Body of pancreas (tissue), 4 donors: ENCODE measurements around the gene MEA1. TPM values are rescaled to one million over a fixed set of nuclear protein-coding genes. Genes with fewer than 3 reads are reported as not detected.

ENCODE experiments used
- ATAC-seq: fragments of 150-250 bp; one replicate; pipeline ENCODE4 v1.9.1; 2016
- DNase-seq, 4 donors: peaks; one replicate each; pipeline ENCODE4 v3.0.0-alpha.2; 2019
- H3K27ac ChIP-seq, 4 donors: fragments of 200-600 bp; sonication (generic); 1 replicate in 3 of 4; 2 replicates in 1 of 4; pipeline versions ENCODE4 v1.5.1 to v1.6.1; 2016 to 2019; ENCODE audit warnings: mild to moderate bottlenecking in 1 of 4, mixed read lengths in 1 of 4, moderate library complexity in 1 of 4
- H3K27me3 ChIP-seq, 2 donors: fragments of 200-600 bp; sonication (generic); one replicate each; pipeline ENCODE4 v1.6.0; 2016; ENCODE audit warnings: mild to moderate bottlenecking in 1 of 2
- H3K36me3 ChIP-seq, 2 donors: fragments of 200-600 bp; sonication (generic); replicated peaks in 1 of 2; 2 replicates each; pipeline ENCODE4 v1.5.1; 2016; ENCODE audit warnings: low read depth in 2 of 2; ENCODE audit not compliant: insufficient read depth in 1 of 2
- H3K4me1 ChIP-seq: fragments of 200-600 bp; sonication (generic); one replicate; pipeline ENCODE4 v1.6.0; 2016
- H3K4me3 ChIP-seq, 2 donors: fragments of 200-600 bp; sonication (generic); 1 replicate in 1 of 2; 2 replicates in 1 of 2; pipeline ENCODE4 v1.5.1; 2016 to 2019
- H3K9me3 ChIP-seq, 3 donors: fragments of 200-600 bp; sonication (generic); 1 replicate in 2 of 3; 2 replicates in 1 of 3; pipeline ENCODE4 v1.5.1; 2016
- CTCF ChIP-seq, 7 experiments: fragments of 450-650 bp in 4 of 7; fragments of 200-600 bp in 3 of 7; sonication (generic) in 3 of 7; IDR thresholded peaks; one replicate each; pipeline ENCODE4 v1.5.1; 2016 to 2019; ENCODE audit warnings: antibody characterized with exemption in 7 of 7
- POLR2A ChIP-seq, 3 donors: fragments of 450-650 bp; IDR thresholded peaks; one replicate each; pipeline ENCODE4 v1.6.1; 2016; ENCODE audit warnings: antibody characterized with exemption in 3 of 3, mild to moderate bottlenecking in 2 of 3
- WGBS, 2 donors: methylation state at CpG; one replicate each; pipeline ENCODE4 v1.1.5; 2017; 5-methylcytosine and 5-hydroxymethylcytosine counted together
- intact Hi-C: fragments of 100-400 bp; cut with DNase I; formaldehyde crosslinking; loops from one replicate; pipeline ENCODE4 v1.15.1; 2023
- total RNA-seq, 2 donors: library from RNA; depleted of rRNA; stranded (reverse); fragments of >200 nt; gene quantifications; one replicate each; pipeline ENCODE4 v1.1.0, GENCODE V29; 2016

Gene MEA1
- total RNA-seq, 2 donors from 2014 or later = 17.5 to 32.9 TPM

- H3K27ac ChIP-seq = peak within 1 kb of the TSS; percentile 44 to 88 (median 77)
- WGBS, 2 donors = 0% methylated on average over 19 to 59 of the region's 59 CpGs
- intact Hi-C loops = no loop called here
- TF ChIP-seq CTCF (IDR thresholded peaks at IDR 0.05) (peak in 3 of 7 experiments; percentile 31 to 49 (median 44)), POLR2A (IDR thresholded peaks at IDR 0.05) (peak; percentile 80 to 95 (median 93))
- H3K4me1 ChIP-seq = peaks cover 44% of the 10 kb centered on the region
- ATAC-seq (peak; percentile 97), DNase-seq (peak; percentile 98 to 99 (median 98))
- H3K27me3 ChIP-seq = no peaks in the 10 kb centered on the region
- peak within 1 kb of the TSS; percentile 60 to 70 for H3K4me3 ChIP-seq
- H3K9me3 ChIP-seq = no peaks in the 10 kb centered on the region
- H3K36me3 ChIP-seq = no peaks in the 10 kb centered on the region
Observed at GRCh38 chr6:42984001-42984923, 29.5 kb downstream of the MEA1 start, which contains the start of gene PPP2R5D. Gene PPP2R5D, plus strand, starts transcription at chr6:42984570. Its CDS starts 108 bp downstream, at chr6:42984678.

- no peaks in the 10 kb centered on the region for H3K27me3 ChIP-seq
- ATAC-seq (no peak), DNase-seq (no peak)
- no peaks in the 10 kb centered on the region for H3K36me3 ChIP-seq
- 80 to 87% methylated on average over 5 of the region's 5 CpGs for WGBS, 2 donors
- intact Hi-C loops = no loop called here
- H3K4me3 ChIP-seq = no peak overlapping the region
- no peak overlapping the region for H3K27ac ChIP-seq
- peaks cover 50% of the 10 kb centered on the region for H3K4me1 ChIP-seq
- no peak for TF ChIP-seq CTCF (IDR thresholded peaks at IDR 0.05)
- TF ChIP-seq POLR2A (IDR thresholded peaks at IDR 0.05) = no peak
- no peaks in the 10 kb centered on the region for H3K9me3 ChIP-seq
Observed at GRCh38 chr6:42981836-42982235, 31.9 kb downstream of the MEA1 start.

GRCh38 chr6:42979523-42980177, 34.1 kb downstream of the MEA1 start:
- Histone ChIP-seq H3K36me3 (no peaks in the 10 kb centered on the region), H3K27ac (peak overlapping the region; percentile 70 to 95 (median 84)), H3K4me1 (peaks cover 37% of the 10 kb centered on the region), H3K27me3 (no peaks in the 10 kb centered on the region), H3K9me3 (no peaks in the 10 kb centered on the region), H3K4me3 (peak overlapping the region; percentile 58 to 73)
- no peak for TF ChIP-seq CTCF (IDR thresholded peaks at IDR 0.05)
- TF ChIP-seq POLR2A (IDR thresholded peaks at IDR 0.05) = no peak
- ATAC-seq (no peak), DNase-seq (no peak)
- intact Hi-C loops = no loop called here
- WGBS, 2 donors = 42 to 50% methylated on average over 9 of the region's 9 CpGs

GRCh38 chr6:42978839-42979522, 34.8 kb downstream of the MEA1 start, which contains the start of gene PEX6:
Gene PEX6, minus strand, starts transcription at chr6:42979181. Its CDS starts 31 bp downstream, at chr6:42979150.
- no peaks in the 10 kb centered on the region for H3K9me3 ChIP-seq
- H3K27ac ChIP-seq = peak within 1 kb of the TSS; percentile 70 to 95 (median 84)
- peaks cover 36% of the 10 kb centered on the region for H3K4me1 ChIP-seq
- H3K4me3 ChIP-seq = peak within 1 kb of the TSS; percentile 58 to 73
- WGBS, 2 donors = 0% methylated on average over 5 to 39 of the region's 59 CpGs
- H3K36me3 ChIP-seq = no peaks in the 10 kb centered on the region
- ATAC-seq = peak; percentile 93
- peak; percentile 85 to 90 (median 87) for DNase-seq
- H3K27me3 ChIP-seq = no peaks in the 10 kb centered on the region
- intact Hi-C loops = no loop called here
- TF ChIP-seq POLR2A (IDR thresholded peaks at IDR 0.05) (peak; percentile 72 to 90 (median 82)), CTCF (IDR thresholded peaks at IDR 0.05) (no peak)
